Middle frontal gyrus (tissue), 1 donor: ENCODE data around the gene GPATCH4.

Experiments
- DNase-seq: peaks from one replicate; pipeline ENCODE4 v3.0.0-alpha.2; 2015; ENCODE audit warnings: low spot score; ENCODE audit errors: extremely low spot score

GPATCH4 gene

DNA sequence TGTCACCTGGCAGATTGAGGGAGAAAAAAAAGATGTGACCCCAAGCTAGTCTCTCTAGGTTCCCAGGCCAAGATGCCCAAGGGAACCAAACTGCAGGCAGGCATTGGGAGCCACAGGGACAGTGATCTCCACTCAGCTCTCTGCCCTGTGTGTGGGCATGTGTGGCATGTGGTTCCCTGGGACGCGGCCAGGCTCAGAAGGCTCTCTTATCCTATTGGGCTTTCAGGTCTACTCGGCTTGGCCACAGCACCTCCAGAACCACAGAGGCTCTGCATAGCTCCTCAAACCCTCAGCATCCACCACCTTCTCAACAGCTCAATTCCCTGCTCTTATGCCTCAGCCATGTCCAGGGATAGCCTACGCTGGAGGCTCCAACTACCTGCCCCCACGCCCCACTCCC is 50.9 kb downstream of the GPATCH4 start:
- DNase-seq, result no peak

DNA sequence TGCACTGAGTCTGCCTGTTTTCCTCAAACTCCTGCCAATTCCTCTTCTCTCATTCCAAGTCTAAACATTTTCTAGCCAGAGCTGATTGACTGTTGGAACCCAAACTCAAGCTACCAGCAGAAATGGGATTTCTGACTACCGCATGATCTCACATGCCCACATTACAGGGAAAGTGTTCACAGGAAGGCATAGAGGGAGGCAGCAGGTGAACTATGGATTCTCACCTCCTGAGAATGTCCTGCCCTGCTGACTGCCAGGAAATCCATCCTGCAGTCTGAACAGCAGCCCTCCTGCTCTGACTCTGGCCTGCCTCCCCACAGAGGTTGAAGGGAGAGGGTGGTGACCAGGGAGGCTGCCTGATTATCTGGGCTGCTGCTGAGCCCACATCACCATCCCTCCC is 51.4 kb downstream of the GPATCH4 start:
- DNase-seq, result no peak

DNA sequence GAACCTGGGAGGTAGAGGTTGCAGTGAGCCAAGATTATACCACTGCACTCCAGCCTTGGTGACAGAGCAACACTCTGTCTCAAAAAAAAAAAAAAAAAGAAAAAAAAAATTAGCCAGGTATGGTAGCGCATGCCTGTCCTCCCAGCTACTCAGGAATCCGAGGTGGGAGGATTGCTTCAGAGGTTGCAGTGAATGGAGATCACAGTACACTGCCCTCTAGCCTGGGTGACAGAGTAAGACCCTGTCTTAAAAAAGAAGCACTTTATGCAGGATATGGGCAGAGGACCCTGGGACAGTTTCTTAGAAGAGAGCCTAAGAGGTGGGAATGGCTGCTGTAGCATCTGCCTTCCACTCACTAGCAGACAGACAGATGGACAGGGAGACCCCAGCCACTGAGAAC is 51.9 kb downstream of the GPATCH4 start:
- no peak for DNase-seq

DNA sequence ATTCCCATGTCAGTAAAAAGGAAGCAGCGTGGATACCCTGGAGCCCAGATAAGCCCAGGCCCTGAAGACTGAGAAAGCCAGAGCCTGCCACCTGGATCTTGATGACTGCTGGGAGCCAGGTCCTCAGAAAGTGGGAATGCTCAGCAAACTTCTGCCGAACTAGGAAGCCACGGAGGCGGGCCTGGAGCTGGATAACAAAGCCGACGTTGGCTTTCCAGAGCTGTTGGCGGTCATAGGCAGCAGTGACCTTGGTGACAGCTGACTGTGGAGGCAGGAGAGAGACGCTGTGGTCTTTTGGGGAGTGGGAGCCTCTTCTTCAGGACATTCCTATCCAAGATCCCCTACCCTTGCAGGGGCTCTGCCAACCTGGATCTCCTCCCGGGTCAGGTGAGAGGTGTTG is 53.3 kb downstream of the GPATCH4 start:
- DNase-seq, result no peak

DNA sequence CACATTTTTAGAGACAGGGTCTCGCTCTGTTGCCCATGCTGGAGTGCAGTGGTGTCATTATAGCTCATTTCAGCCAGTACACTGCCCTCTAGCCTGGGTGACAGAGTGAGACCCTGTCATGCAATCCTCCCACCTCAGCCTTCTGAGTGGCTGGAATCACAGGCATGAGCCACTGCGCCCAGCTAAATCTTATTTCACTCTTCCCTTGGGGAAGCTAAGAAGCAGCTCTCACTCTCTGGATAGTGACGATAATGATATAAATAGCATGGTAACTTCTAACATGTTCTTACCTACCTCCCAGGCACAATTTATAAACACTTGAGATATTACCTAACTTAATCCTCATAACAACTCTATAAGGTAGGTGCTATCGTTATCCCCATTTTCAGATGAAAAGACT is 53.8 kb downstream of the GPATCH4 start:
- DNase-seq, result no peak

DNA sequence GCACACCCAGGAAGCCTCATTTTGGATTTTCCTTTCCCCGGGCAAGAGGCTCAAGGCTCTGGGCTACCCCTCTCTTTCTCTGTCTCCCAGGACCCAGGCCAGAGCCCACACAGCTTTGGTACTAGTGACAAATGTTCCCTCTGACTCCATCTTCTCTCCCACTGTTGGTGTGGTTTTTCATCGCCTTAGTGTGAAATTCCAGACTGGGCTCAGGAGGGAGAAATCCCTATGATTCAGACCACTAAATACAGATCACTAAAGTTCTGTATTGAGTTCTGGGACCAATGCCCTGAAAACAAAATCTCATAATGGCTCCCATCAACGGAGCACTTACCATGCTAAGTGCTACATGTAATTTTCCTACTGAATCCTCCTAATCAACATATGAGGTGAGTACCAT is 55.0 kb downstream of the GPATCH4 start:
- DNase-seq, result no peak

DNA sequence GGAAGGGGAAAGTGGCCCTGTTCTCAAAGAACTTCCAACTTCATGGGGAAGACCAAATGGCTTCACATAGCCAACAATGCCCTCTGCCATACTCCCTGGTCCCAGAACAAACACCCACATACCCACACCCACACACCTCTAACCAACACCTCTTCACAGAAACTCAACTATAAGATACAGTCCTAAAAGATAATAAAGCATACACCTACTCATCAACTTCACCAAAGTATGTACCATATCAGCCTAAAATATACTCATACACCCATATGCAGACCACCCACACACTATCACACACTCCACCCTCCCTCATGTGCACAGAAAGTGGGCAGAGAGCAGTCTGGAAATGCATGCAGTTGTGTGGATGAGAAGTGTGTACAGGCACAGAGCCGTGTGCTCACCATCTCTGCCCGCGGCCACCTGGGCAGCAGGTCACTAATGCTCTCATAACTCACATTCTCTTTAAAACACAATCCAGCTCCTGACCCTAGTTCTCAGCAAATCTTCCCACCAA is 56.6 kb downstream of the GPATCH4 start:
- no peak for DNase-seq
